Suppressor macrophage treated with lipopolysaccharide for 1 hour (primary cell): Measurements from ENCODE around the gene SYNPO2L.
"Not testable (repeated sequence)": the region's sequence is repeated elsewhere in the genome, so short reads cannot be mapped to it uniquely, and the experiment has no call there.

Experiments used
- DNase-seq, 3 donors: peaks; one replicate each; pipeline ENCODE4 v3.0.0-alpha.2; 2020 to 2022

Gene SYNPO2L

DNA sequence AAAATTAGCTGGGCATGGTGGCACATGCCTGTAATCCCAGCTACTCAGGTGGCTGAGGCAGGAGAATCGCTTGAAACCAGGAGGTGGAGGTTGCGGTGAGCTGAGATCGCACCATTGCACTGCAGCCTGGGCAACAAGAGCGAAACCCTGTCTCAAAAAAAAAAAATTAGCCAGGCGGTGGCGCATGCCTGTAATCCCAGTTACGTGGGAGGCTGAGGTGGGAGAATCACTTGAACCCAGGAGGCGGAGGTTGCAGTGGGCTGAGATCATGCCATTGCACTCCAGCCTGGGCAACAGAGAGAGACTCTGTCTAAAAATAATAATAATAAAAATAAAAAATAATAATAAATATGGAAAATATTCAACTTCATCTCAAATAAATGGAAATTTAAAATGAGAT lies 38.7 kb downstream of the SYNPO2L start:
- DNase-seq, result not testable (repeated sequence)

DNA sequence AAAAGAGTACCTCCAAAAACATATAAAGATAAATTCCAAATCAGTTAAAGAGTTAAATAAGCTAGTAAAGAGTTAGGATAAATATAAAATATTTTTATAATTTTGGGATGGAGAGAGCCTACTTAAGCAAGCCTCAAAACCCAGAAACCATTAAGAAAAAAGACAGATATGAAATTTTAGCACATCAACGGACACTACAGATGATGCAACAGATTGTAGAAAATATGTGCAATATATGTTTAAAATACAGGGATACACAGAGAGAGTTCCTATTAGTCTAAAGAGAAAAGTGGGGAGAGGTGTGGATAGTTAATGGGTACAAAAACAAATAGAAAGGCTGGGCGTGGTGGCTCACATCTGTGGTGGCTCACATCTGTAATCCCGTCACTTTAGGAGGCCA lies 41.1 kb downstream of the SYNPO2L start:
- DNase-seq, result no peak

DNA sequence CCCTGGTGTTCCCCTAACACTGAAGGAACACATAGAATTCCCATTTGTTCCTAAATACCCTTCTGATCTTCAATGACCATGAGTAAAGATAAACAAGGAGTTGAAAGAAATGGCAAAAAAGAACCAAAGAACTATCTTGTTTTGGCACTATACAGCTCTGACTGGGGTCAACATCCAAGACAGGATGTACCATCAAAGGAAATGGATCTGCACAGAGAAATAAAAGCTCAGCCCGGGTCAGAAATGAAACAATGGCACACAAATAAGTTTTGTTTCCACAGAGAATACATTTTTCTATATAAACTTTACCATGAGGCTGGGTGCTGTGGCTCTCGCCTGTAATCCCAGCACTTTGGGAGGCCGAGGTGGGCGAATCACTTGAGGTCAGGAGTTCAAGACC lies 46.7 kb downstream of the SYNPO2L start:
- DNase-seq, result no peak

- DNase-seq, result no peak
These were observed 54.3 kb downstream of the SYNPO2L start for GRCh38 chr10:73601486-73601921.

DNA sequence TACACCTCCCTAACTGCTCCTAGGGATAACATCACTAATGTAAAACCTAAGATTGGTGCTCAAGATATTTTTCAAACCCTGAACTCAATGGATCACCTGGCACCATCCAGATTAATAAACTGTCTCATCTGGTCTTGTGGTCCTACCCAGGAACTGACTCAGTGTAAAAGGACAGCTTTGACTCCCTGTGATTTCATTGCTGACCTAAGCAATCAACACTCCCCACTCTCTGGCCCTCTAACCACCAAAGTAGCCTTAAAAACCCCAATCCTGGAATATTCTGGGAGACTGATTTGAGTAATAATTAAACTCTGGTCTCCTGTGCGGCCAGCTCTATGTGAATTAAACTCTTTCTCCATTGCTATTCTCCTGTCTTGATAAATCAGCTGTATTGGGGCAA lies 58.5 kb downstream of the SYNPO2L start:
- DNase-seq, result no peak
